Neural cell (in vitro differentiated cells): ENCODE measurements around the gene SMPD3. TPM values are rescaled to one million over a fixed set of nuclear protein-coding genes. Genes with fewer than 3 reads are reported as not detected.

Experiments used
- H2AFZ ChIP-seq: fragments of 200-600, 300-800 bp; sonication (generic), shearing (Covaris generic); 2 replicates; pipeline ENCODE4 v1.6.0; 2014; ENCODE audit warnings: low read depth, mild to moderate bottlenecking, antibody characterized with exemption, low read length, moderate library complexity
- H3F3A ChIP-seq: fragments of 200-600 bp; shearing (Covaris generic); 2 replicates; pipeline ENCODE4 v1.6.1; 2016; ENCODE audit warnings: mild to moderate bottlenecking, moderate library complexity, mixed read lengths, antibody characterized with exemption, low read length; ENCODE audit not compliant: insufficient read depth, poor library complexity, severe bottlenecking
- H3K27ac ChIP-seq: fragments of 200-600, 300-800 bp; sonication (generic), shearing (Covaris generic); 2 replicates; pipeline ENCODE4 v1.5.1; 2014; ENCODE audit warnings: mild to moderate bottlenecking, low read length, moderate library complexity
- H3K27me3 ChIP-seq: fragments of 300-800, 200-600 bp; sonication (generic), shearing (Covaris generic); 2 replicates; pipeline ENCODE4 v1.6.0; 2014; ENCODE audit warnings: mild to moderate bottlenecking, low read depth, low read length, moderate library complexity; ENCODE audit not compliant: insufficient read depth
- H3K36me3 ChIP-seq: fragments of 300-800, 200-600 bp; sonication (generic), shearing (Covaris generic); 2 replicates; pipeline ENCODE4 v1.5.1; 2014; ENCODE audit warnings: mild to moderate bottlenecking, antibody characterized with exemption, low read length, moderate library complexity; ENCODE audit not compliant: insufficient read depth
- H3K4me2 ChIP-seq: fragments of 300-800, 200-600 bp; sonication (generic), shearing (Covaris generic); 2 replicates; pipeline ENCODE4 v1.6.0; 2014; ENCODE audit warnings: mild to moderate bottlenecking, low read length
- H3K4me3 ChIP-seq: fragments of 300-800, 200-600 bp; sonication (generic), shearing (Covaris generic); 2 replicates; pipeline ENCODE4 v1.5.1; 2014; ENCODE audit warnings: mild to moderate bottlenecking, low read length, moderate library complexity
- H3K79me2 ChIP-seq: fragments of 200-600 bp; shearing (Covaris generic); replicated peaks from 2 replicates; pipeline ENCODE4 v1.6.0; 2014; ENCODE audit warnings: mild to moderate bottlenecking, low read length, moderate library complexity; ENCODE audit not compliant: insufficient read depth
- H3K9ac ChIP-seq: fragments of 300-800, 200-600 bp; sonication (generic), shearing (Covaris generic); 2 replicates; pipeline ENCODE4 v1.6.1; 2016; ENCODE audit warnings: mild to moderate bottlenecking, low read length, mixed read lengths
- H3K9me2 ChIP-seq: fragments of 200-600 bp; shearing (Covaris generic); 2 replicates; pipeline ENCODE4 v1.6.1; 2016; ENCODE audit warnings: mild to moderate bottlenecking, low read length, mixed read lengths; ENCODE audit not compliant: insufficient read depth
- H3K9me3 ChIP-seq: fragments of 200-600, 300-800 bp; sonication (generic), shearing (Covaris generic); 2 replicates; pipeline ENCODE4 v1.6.1; 2016; ENCODE audit warnings: mild to moderate bottlenecking, mixed run types, low read length, moderate library complexity, mixed read lengths
- H4K20me1 ChIP-seq: fragments of 200-600 bp; shearing (Covaris generic); 2 replicates; pipeline ENCODE4 v1.6.1; 2016; ENCODE audit warnings: mild to moderate bottlenecking, mixed run types; ENCODE audit not compliant: insufficient read depth
- CTCF ChIP-seq: fragments of 450-650 bp; IDR thresholded peaks from 2 replicates; pipeline ENCODE4 v1.5.1; 2014; ENCODE audit warnings: antibody characterized with exemption, mild to moderate bottlenecking, moderate library complexity; ENCODE audit not compliant: poor library complexity, severe bottlenecking
- EP300 ChIP-seq: fragments of 450-650 bp; conservative IDR thresholded peaks from 2 replicates; pipeline ENCODE4 v1.6.1; 2014; ENCODE audit warnings: antibody characterized with exemption, mild to moderate bottlenecking, moderate library complexity; ENCODE audit not compliant: poor library complexity, severe bottlenecking
- EZH2 ChIP-seq: fragments of 200-600, 300-800 bp; shearing (Covaris generic), sonication (generic); IDR thresholded peaks from 2 replicates; pipeline ENCODE4 v1.6.1; 2014; ENCODE audit warnings: antibody characterized with exemption, low read length, borderline replicate concordance, mild to moderate bottlenecking; ENCODE audit not compliant: insufficient read depth, poor library complexity, severe bottlenecking
- MXI1 ChIP-seq: fragments of 450-650 bp; conservative IDR thresholded peaks from 2 replicates; pipeline ENCODE4 v1.6.1; 2014; ENCODE audit warnings: antibody characterized with exemption, mild to moderate bottlenecking; ENCODE audit not compliant: poor library complexity, severe bottlenecking
- POLR2AphosphoS5 ChIP-seq: IDR thresholded peaks from 2 replicates; pipeline ENCODE4 v1.6.1; 2012
- RAD21 ChIP-seq: fragments of 450-650 bp; conservative IDR thresholded peaks from 2 replicates; pipeline ENCODE4 v1.6.1; 2014; ENCODE audit warnings: antibody characterized with exemption, mild to moderate bottlenecking, moderate library complexity
- REST ChIP-seq: IDR thresholded peaks from 2 replicates; pipeline ENCODE4 v1.6.1; 2012; ENCODE audit warnings: borderline replicate concordance
- SMC3 ChIP-seq: fragments of 450-650 bp; conservative IDR thresholded peaks from 2 replicates; pipeline ENCODE4 v1.6.1; 2014; ENCODE audit warnings: antibody characterized with exemption, mild to moderate bottlenecking, moderate library complexity; ENCODE audit not compliant: poor library complexity
- TAF1 ChIP-seq: IDR thresholded peaks from 2 replicates; pipeline ENCODE4 v1.6.1; 2012; ENCODE audit warnings: low read depth
- polyA plus RNA-seq: library from polyadenylated mRNA; depleted of rRNA; stranded (reverse); fragments of >200 nt; gene quantifications from 2 replicates; pipeline ENCODE4 v1.2.3, GENCODE V29; 2014

Gene SMPD3
- polyA plus RNA-seq, 1 donor from 2014 or later, result 42.7 TPM

GRCh38 chr16:68399456-68399855, 48.9 kb downstream of the SMPD3 start:
- H3K27ac ChIP-seq, result no peak overlapping the region
- no peak overlapping the region for H3K4me3 ChIP-seq
- H2AFZ ChIP-seq, result no peak overlapping the region
- H3K27me3 ChIP-seq, result no peaks in the 10 kb centered on the region
- H3K36me3 ChIP-seq, result no peaks in the 10 kb centered on the region
- H3K4me2 ChIP-seq, result no peak overlapping the region
- no peaks in the 10 kb centered on the region for H3K9me3 ChIP-seq
- no peak overlapping the region for H3K9ac ChIP-seq
- peaks cover 4% of the 10 kb centered on the region for H4K20me1 ChIP-seq
- no peaks in the 10 kb centered on the region for H3F3A ChIP-seq
- no peak for TF ChIP-seq RAD21
- no peak for TF ChIP-seq MXI1
- TF ChIP-seq TAF1, result no peak
- no peak for TF ChIP-seq EP300
- TF ChIP-seq SMC3, result no peak
- no peak for TF ChIP-seq CTCF
- no peak for TF ChIP-seq REST
- no peak for TF ChIP-seq POLR2AphosphoS5
- no peak for TF ChIP-seq EZH2
- no peaks in the 10 kb centered on the region for H3K9me2 ChIP-seq
- no peaks in the 10 kb centered on the region for H3K79me2 ChIP-seq

- Histone ChIP-seq H3K27me3 (no peaks in the 10 kb centered on the region), H3K36me3 (no peaks in the 10 kb centered on the region), H3K9ac (no peak overlapping the region), H3K9me3 (no peaks in the 10 kb centered on the region), H3K27ac (no peak overlapping the region), H2AFZ (no peak overlapping the region), H3K4me3 (no peak overlapping the region), H3K9me2 (no peaks in the 10 kb centered on the region), H3K4me2 (no peak overlapping the region), H3F3A (no peaks in the 10 kb centered on the region), H4K20me1 (peaks cover 4% of the 10 kb centered on the region), H3K79me2 (no peaks in the 10 kb centered on the region)
- TF ChIP-seq REST (no peak), POLR2AphosphoS5 (no peak), RAD21 (no peak), TAF1 (no peak), SMC3 (no peak)
Observed at GRCh38 chr16:68397710-68398201, 50.6 kb downstream of the SMPD3 start.
